GM13976 (cell line): ENCODE measurements around the gene ZNF778.
"Not testable (repeated sequence)": the region's sequence is repeated elsewhere in the genome, so short reads cannot be mapped to it uniquely, and the experiment has no call there.

Source experiments
- DNase-seq: peaks from one replicate; pipeline ENCODE4 v3.0.0; 2012; ENCODE audit warnings: low spot score
- in situ Hi-C: fragments of 300-500 bp; cut with MboI; formaldehyde crosslinking; loops from one replicate; pipeline ENCODE4 v1.12.0; 2022; ENCODE audit warnings: low sequenced_read_pairs, mixed read lengths, inconsistent platforms; ENCODE audit not compliant: unreplicated experiment
- TF ChIP-seq, protein P1 (sequence below): IDR thresholded peaks from 2 replicates; pipeline ENCODE4 v1.5.1; 2012; ENCODE audit warnings: borderline replicate concordance, mild to moderate bottlenecking; ENCODE audit not compliant: insufficient read depth; ENCODE audit errors: extremely low read depth, missing control alignments, control extremely low read depth

ZNF778 gene

GRCh38 chr16:89261691-89262563, 44.4 kb downstream of the ZNF778 start:
- in situ Hi-C loops = no loop called here
- TF ChIP-seq, protein P1, sequence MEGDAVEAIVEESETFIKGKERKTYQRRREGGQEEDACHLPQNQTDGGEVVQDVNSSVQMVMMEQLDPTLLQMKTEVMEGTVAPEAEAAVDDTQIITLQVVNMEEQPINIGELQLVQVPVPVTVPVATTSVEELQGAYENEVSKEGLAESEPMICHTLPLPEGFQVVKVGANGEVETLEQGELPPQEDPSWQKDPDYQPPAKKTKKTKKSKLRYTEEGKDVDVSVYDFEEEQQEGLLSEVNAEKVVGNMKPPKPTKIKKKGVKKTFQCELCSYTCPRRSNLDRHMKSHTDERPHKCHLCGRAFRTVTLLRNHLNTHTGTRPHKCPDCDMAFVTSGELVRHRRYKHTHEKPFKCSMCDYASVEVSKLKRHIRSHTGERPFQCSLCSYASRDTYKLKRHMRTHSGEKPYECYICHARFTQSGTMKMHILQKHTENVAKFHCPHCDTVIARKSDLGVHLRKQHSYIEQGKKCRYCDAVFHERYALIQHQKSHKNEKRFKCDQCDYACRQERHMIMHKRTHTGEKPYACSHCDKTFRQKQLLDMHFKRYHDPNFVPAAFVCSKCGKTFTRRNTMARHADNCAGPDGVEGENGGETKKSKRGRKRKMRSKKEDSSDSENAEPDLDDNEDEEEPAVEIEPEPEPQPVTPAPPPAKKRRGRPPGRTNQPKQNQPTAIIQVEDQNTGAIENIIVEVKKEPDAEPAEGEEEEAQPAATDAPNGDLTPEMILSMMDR = no peak
- DNase-seq = no peak

- DNase-seq = no peak
- TF ChIP-seq, protein P1 = no peak
- in situ Hi-C loops = no loop called here
Measured at GRCh38 chr16:89264800-89265550, 47.5 kb downstream of the ZNF778 start.

- TF ChIP-seq, protein P1 = no peak
- DNase-seq = no peak
- in situ Hi-C loops = no loop called here
Measured at GRCh38 chr16:89265647-89266046, 48.1 kb downstream of the ZNF778 start.

GRCh38 chr16:89266521-89267134, 49.1 kb downstream of the ZNF778 start:
- no peak for DNase-seq
- TF ChIP-seq, protein P1 = no peak
- in situ Hi-C loops = no loop called here

- DNase-seq, in situ Hi-C loops: not testable (repeated sequence)
Measured at GRCh38 chr16:89267746-89268145, 50.2 kb downstream of the ZNF778 start.

GRCh38 chr16:89268585-89268984, 51.1 kb downstream of the ZNF778 start:
- TF ChIP-seq, protein P1 = no peak
- DNase-seq = no peak
- in situ Hi-C loops = no loop called here
